ENCODE results near the gene TMC5.

TMC5 gene

GRCh38 chr16:19513377-19514053 is 95.8 kb downstream of the TMC5 start:
- Histone ChIP-seq H3K4me3 (ENCODE audit: low read length) (no peak overlapping the region), H3K27me3 (replicated peaks; ENCODE audit: insufficient read depth, low read length) (no peaks in the 10 kb centered on the region), H3K79me2 (ENCODE audit: low read length) (peaks cover 38% of the 10 kb centered on the region), H3K9ac (ENCODE audit: low read length) (no peak overlapping the region), H3K4me2 (ENCODE audit: low read depth, low read length) (no peak overlapping the region), H3K4me1 (ENCODE audit: low read length) (no peaks in the 10 kb centered on the region), H2AFZ (ENCODE audit: low read length) (no peak overlapping the region), H3K36me3 (replicated peaks; ENCODE audit: insufficient read depth, low read length) (peaks cover 7% of the 10 kb centered on the region; the same call in 1 of the 2 replicates), H4K20me1 (ENCODE audit: insufficient read depth, low read length) (no peaks in the 10 kb centered on the region), H3K27ac (ENCODE audit: low read length) (no peak overlapping the region), H3K9me2 (replicated peaks; ENCODE audit: insufficient read depth, low read length) (no peaks in the 10 kb centered on the region), H3F3A (ENCODE audit: insufficient read depth, low read length) (no peaks in the 10 kb centered on the region), H3K9me3 (replicated peaks; ENCODE audit: insufficient read depth, low read length) (no peaks in the 10 kb centered on the region; the same call in 1 of the 2 replicates)
- no peak for DNase-seq
- TF ChIP-seq EZH2phosphoT487 (IDR thresholded peaks at IDR 0.05; ENCODE audit: low read length) (no peak), EZH2 (optimal IDR thresholded peaks at IDR 0.05; ENCODE audit: low read depth, low read length) (no peak)
- TF ChIP-seq, protein P1, sequence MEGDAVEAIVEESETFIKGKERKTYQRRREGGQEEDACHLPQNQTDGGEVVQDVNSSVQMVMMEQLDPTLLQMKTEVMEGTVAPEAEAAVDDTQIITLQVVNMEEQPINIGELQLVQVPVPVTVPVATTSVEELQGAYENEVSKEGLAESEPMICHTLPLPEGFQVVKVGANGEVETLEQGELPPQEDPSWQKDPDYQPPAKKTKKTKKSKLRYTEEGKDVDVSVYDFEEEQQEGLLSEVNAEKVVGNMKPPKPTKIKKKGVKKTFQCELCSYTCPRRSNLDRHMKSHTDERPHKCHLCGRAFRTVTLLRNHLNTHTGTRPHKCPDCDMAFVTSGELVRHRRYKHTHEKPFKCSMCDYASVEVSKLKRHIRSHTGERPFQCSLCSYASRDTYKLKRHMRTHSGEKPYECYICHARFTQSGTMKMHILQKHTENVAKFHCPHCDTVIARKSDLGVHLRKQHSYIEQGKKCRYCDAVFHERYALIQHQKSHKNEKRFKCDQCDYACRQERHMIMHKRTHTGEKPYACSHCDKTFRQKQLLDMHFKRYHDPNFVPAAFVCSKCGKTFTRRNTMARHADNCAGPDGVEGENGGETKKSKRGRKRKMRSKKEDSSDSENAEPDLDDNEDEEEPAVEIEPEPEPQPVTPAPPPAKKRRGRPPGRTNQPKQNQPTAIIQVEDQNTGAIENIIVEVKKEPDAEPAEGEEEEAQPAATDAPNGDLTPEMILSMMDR (IDR thresholded peaks at IDR 0.05; ENCODE audit: low read length), result no peak

DNA sequence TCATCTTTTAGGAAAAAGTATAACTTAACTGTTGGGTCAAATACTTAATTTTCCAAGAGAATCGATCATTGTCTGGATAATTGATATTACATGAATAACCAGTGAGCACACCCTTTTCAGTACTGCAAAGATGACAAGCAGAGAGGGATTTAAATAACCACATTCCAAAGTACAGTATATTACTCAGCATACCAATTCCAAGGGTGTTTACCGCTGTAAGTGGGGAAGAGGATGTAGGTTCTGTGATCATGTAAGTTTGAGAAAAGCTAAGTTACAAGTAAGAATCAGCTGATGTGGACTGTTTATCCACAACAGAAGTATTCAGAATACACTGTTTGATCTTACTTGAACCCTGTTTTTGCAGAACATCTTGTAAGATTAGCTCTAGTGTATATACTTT is 98.1 kb downstream of the TMC5 start:
- Histone ChIP-seq H3K4me3 (ENCODE audit: low read length) (no peak overlapping the region), H3K4me1 (ENCODE audit: low read length) (peaks cover 3% of the 10 kb centered on the region; the same call in 1 of the 2 replicates), H4K20me1 (ENCODE audit: insufficient read depth, low read length) (no peaks in the 10 kb centered on the region), H3K9ac (ENCODE audit: low read length) (no peak overlapping the region), H3F3A (ENCODE audit: insufficient read depth, low read length) (peaks cover 3% of the 10 kb centered on the region; the same call in 1 of the 2 replicates), H3K79me2 (ENCODE audit: low read length) (peaks cover 59% of the 10 kb centered on the region), H2AFZ (ENCODE audit: low read length) (no peak overlapping the region), H3K27ac (ENCODE audit: low read length) (no peak overlapping the region), H3K9me3 (replicated peaks; ENCODE audit: insufficient read depth, low read length) (no peaks in the 10 kb centered on the region), H3K9me2 (replicated peaks; ENCODE audit: insufficient read depth, low read length) (no peaks in the 10 kb centered on the region), H3K27me3 (replicated peaks; ENCODE audit: insufficient read depth, low read length) (no peaks in the 10 kb centered on the region), H3K36me3 (replicated peaks; ENCODE audit: insufficient read depth, low read length) (peaks cover 7% of the 10 kb centered on the region; the same call in 1 of the 2 replicates), H3K4me2 (ENCODE audit: low read depth, low read length) (no peak overlapping the region)
- TF ChIP-seq, protein P1 (IDR thresholded peaks at IDR 0.05; ENCODE audit: low read length), result no peak
- TF ChIP-seq EZH2 (optimal IDR thresholded peaks at IDR 0.05; ENCODE audit: low read depth, low read length) (no peak), EZH2phosphoT487 (IDR thresholded peaks at IDR 0.05; ENCODE audit: low read length) (no peak)
- no peak for DNase-seq

DNA sequence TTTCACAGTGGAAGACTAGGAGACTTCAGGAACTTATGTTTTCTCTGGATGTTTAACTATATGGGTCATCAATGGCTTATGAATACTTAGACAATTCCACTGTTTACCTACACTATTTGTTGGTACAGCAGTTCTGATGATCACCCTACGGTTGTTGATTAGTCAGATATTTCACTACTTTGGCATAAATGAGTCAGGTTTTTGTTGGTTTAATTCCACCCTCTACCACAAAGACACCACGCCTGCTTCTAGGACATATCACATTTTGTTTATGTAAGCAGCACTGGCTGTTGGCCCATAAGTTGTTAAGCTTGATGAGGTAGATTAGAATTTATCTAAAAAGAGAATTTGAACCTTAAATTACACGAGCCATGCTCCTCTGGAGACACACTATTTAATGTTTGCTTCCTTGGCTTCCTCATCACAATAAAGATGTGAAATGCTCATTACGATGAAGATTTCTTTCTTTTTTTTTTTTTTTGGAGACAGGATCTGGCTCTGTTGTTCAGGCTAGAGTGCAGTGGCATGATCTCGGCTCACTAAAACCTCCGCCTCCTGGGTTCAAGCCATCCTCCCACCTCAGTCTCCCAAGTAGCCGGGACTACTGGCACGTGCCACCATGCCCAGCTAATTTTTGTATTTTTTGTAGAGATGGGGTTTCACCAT is 99.9 kb downstream of the TMC5 start:
- Histone ChIP-seq H3K79me2 (ENCODE audit: low read length) (peaks cover 64% of the 10 kb centered on the region), H4K20me1 (ENCODE audit: insufficient read depth, low read length) (no peaks in the 10 kb centered on the region), H3K9ac (ENCODE audit: low read length) (no peak overlapping the region), H3K9me3 (replicated peaks; ENCODE audit: insufficient read depth, low read length) (no peaks in the 10 kb centered on the region), H3K4me3 (ENCODE audit: low read length) (no peak overlapping the region), H3F3A (ENCODE audit: insufficient read depth, low read length) (peaks cover 16% of the 10 kb centered on the region), H3K27ac (ENCODE audit: low read length) (no peak overlapping the region), H2AFZ (ENCODE audit: low read length) (no peak overlapping the region), H3K36me3 (replicated peaks; ENCODE audit: insufficient read depth, low read length) (peaks cover 7% of the 10 kb centered on the region; the same call in 1 of the 2 replicates), H3K9me2 (replicated peaks; ENCODE audit: insufficient read depth, low read length) (no peaks in the 10 kb centered on the region), H3K27me3 (replicated peaks; ENCODE audit: insufficient read depth, low read length) (no peaks in the 10 kb centered on the region), H3K4me2 (ENCODE audit: low read depth, low read length) (no peak overlapping the region), H3K4me1 (ENCODE audit: low read length) (peaks cover 7% of the 10 kb centered on the region)
- no peak for TF ChIP-seq EZH2 (optimal IDR thresholded peaks at IDR 0.05; ENCODE audit: low read depth, low read length)
- no peak for DNase-seq
